GM18505 (cell line): Measurements from ENCODE around the gene HOXB4.

Source experiments
- ATAC-seq: cut with Tn5 transposase; IDR thresholded peaks from one replicate; pipeline ENCODE4 v1.9.1; 2021; ENCODE audit not compliant: unreplicated experiment
- POLR2A ChIP-seq: IDR thresholded peaks from 4 replicates; pipeline ENCODE4 v1.6.1; 2011; ENCODE audit warnings: borderline replicate concordance; ENCODE audit not compliant: insufficient read depth, insufficient read length; ENCODE audit errors: extremely low read depth

Gene HOXB4

GRCh38 chr17:48569674-48570324 is 8.4 kb downstream of the HOXB4 start:
- TF ChIP-seq POLR2A: no peak

GRCh38 chr17:48569240-48569582 is 8.9 kb downstream of the HOXB4 start:
- TF ChIP-seq POLR2A: no peak
- no peak for ATAC-seq

More at GRCh38 chr17:48569674-48570324, 8.4 kb downstream of the HOXB4 start:
- ATAC-seq: no peak

- no peak for TF ChIP-seq POLR2A
- ATAC-seq: no peak
Observed at GRCh38 chr17:48568499-48569239, 9.5 kb downstream of the HOXB4 start.

- ATAC-seq: no peak
- TF ChIP-seq POLR2A: no peak
Observed at GRCh38 chr17:48567646-48568354, 10.3 kb downstream of the HOXB4 start.

GRCh38 chr17:48567209-48567608 is 10.9 kb downstream of the HOXB4 start:
- no peak for ATAC-seq
- no peak for TF ChIP-seq POLR2A

GRCh38 chr17:48566717-48567116 is 11.4 kb downstream of the HOXB4 start:
- no peak for TF ChIP-seq POLR2A
- ATAC-seq: no peak

GRCh38 chr17:48565925-48566710 is 12.0 kb downstream of the HOXB4 start:
- TF ChIP-seq POLR2A: no peak
- no peak for ATAC-seq

GRCh38 chr17:48565022-48565554 is 13.1 kb downstream of the HOXB4 start:
- ATAC-seq: no peak
- TF ChIP-seq POLR2A: no peak

- ATAC-seq: no peak
- no peak for TF ChIP-seq POLR2A
Observed at GRCh38 chr17:48564188-48565021, 13.7 kb downstream of the HOXB4 start.

GRCh38 chr17:48563867-48564187 is 14.3 kb downstream of the HOXB4 start:
- no peak for ATAC-seq

GRCh38 chr17:48563385-48563838 is 14.7 kb downstream of the HOXB4 start:
- ATAC-seq: no peak
- no peak for TF ChIP-seq POLR2A

More at GRCh38 chr17:48563867-48564187, 14.3 kb downstream of the HOXB4 start:
- no peak for TF ChIP-seq POLR2A

- ATAC-seq: no peak
- TF ChIP-seq POLR2A: no peak
Observed at GRCh38 chr17:48562934-48563333, 15.2 kb downstream of the HOXB4 start.
